Stimulated activated CD4-positive, alpha-beta T cell treated with anti-CD3 and anti-CD28 coated beads, Interleukin-2, amount 100 ng/mL, for 4 hours (primary cell): Measurements from ENCODE around the gene GPRC5C.
A peak's percentile ranks its signal among the peaks of the same experiment; 100 is the strongest.

Experiments
- DNase-seq: peaks from one replicate; pipeline ENCODE4 v3.0.0-alpha.2; 2020; ENCODE audit warnings: low read depth

Gene GPRC5C

GRCh38 chr17:74452841-74453661, 21.2 kb downstream of the GPRC5C start:
- no peak for DNase-seq

DNA sequence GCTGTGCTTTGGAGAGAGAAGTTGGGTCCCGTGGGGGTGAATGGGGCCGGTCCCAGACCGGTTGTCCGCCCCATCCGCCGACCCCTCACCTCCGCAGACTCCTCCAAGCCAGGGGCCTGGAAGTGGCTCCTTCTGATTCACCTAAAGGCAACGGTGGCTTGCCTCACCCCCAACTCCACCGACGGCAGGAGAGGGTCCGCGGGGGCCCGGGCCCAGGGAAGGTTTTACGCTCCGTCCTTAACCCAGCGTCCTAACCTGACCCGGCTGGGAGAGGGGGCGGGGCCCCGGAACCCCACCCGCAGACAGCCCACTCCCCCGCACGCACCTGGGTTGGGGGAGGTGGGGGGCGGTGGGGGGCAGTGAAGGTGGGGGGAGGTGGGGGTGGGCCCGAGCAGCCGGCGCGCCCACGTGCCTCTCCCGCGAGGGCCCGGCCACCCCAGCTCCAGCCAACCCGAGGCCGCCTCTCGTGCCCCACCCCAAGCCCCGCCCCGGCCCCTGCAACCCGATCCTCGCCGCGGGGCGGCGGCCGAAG, 21.8 kb downstream of the GPRC5C start:
- DNase-seq = peak; percentile 32

- no peak for DNase-seq
Measured at GRCh38 chr17:74454197-74455024, 22.5 kb downstream of the GPRC5C start.

DNA sequence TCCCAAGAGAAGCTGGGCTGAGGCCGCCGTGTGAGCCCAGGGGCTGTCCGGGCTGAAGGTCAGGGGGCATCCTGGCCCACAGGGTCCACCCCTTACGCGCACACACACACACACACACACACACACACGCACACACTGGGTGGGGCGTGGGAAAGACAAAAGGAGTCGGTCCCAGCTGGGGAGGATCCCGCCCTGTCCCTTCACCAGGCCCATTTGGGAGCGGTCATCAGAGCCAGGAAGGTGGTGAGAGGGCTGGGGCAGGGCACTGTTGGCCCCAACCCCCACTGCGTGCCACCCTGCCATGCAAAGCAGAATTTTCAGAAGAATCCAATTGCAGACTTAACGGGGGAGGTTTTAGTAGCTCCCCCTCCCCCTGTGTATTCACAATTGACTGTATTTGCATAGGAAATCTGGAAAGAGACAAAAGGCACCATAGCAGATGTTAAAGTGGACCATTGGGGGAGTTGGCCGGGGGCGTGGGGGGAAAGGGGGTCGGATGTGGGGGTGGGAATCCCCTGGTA, 23.2 kb downstream of the GPRC5C start:
- no peak for DNase-seq

DNA sequence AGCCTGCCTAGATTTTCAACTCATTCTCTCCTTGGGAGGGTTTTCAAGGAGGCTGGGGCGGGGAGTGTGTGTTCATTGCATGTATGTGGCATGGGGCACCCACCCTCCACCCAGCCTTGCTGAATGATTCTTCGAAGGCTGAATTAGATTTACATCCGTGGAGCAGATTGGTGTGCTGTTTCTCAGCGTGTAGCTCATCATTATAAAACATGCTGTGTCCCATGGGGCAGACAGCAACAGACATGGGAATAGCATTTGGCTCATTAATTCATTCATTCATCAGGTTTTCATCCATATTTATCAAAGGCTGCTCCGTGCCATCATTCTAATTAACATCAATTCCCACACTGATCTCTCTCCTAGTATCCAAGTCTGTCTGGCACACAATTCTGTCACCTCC, 23.9 kb downstream of the GPRC5C start:
- DNase-seq = no peak

- DNase-seq = peak; percentile 57
Measured at GRCh38 chr17:74457146-74457819, 25.4 kb downstream of the GPRC5C start.

GRCh38 chr17:74457820-74458166, 25.9 kb downstream of the GPRC5C start:
- DNase-seq = no peak

- DNase-seq = no peak
Measured at GRCh38 chr17:74458835-74459234, 26.9 kb downstream of the GPRC5C start.

DNA sequence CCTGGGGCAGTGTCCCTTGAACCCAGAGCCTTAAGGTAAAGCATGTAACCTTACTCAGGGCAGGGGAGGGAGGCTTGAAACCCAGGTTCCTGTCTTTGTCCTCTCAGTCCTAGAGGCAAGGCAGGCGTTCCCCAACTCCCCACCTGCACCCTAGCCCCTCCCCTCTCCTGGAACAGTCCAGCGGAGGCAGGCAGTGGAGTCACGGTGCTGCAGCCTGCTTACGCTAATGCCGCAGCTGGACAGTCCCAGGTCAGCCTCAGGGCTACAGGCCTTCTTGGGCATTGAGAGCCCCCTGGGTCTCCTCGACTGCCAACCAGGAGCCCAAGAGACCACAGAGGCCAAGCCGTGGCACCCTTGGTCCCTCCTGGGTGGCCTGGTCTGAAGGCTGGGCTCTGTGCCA, 27.7 kb downstream of the GPRC5C start:
- no peak for DNase-seq

GRCh38 chr17:74460241-74460640, 28.4 kb downstream of the GPRC5C start:
- no peak for DNase-seq

DNA sequence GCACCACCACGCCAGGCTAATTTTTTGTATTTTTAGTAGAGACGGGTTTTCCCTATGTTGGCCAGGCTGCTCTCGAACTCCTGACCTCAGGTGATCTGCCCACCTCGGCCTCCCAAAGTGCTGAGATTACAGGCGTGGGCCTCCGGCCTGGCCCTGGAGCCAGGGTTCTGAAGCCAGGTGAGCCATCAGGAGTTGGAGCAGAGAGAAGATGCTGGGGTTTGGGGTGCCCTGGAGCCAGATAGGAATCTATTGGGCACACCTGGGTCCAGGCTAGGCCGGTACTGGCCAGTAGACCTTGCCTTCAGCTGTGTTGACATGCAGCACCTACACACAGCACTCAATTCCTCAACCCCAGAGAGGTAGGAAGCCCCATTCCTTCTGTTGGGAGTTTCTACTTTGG, 29.1 kb downstream of the GPRC5C start:
- no peak for DNase-seq

GRCh38 chr17:74461611-74462010, 29.7 kb downstream of the GPRC5C start:
- DNase-seq = no peak

GRCh38 chr17:74464730-74465377, 33.0 kb downstream of the GPRC5C start:
- DNase-seq = no peak

DNA sequence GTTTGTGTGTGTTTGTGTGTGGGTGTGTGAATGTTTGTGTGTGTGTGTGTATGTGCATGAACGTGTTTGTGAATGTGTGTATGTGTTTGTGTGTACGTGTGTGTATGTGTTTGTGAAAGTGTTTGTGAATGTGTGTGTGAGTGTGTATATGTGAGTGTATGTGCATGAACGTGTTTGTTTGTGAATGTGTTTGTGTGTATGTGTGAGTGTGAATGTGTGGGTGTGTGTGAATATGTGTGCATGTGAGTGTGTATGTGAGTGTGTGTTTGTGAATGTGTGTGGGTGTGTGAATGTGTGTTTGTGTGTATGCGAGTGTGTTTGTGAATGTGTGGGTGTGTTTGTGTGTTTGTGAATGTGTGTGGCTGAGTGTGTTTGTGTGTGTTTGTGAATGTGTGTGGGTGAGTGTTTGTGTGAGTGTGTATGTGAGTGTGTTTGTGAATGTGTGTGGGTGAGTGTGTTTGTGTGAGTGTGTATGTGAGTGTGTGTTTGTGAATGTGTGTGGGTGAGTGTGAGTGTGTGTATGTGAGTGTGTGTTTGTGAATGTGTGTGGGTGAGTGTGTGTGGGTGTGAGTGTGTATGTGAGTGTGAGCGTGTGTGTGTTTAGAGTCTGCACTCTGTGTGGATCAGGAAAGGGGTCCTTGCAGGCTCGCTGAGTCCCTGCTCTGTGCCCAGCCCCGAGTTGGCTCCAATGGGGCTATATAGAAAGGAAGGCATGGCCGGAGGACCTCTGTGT, 33.7 kb downstream of the GPRC5C start:
- DNase-seq = no peak

DNA sequence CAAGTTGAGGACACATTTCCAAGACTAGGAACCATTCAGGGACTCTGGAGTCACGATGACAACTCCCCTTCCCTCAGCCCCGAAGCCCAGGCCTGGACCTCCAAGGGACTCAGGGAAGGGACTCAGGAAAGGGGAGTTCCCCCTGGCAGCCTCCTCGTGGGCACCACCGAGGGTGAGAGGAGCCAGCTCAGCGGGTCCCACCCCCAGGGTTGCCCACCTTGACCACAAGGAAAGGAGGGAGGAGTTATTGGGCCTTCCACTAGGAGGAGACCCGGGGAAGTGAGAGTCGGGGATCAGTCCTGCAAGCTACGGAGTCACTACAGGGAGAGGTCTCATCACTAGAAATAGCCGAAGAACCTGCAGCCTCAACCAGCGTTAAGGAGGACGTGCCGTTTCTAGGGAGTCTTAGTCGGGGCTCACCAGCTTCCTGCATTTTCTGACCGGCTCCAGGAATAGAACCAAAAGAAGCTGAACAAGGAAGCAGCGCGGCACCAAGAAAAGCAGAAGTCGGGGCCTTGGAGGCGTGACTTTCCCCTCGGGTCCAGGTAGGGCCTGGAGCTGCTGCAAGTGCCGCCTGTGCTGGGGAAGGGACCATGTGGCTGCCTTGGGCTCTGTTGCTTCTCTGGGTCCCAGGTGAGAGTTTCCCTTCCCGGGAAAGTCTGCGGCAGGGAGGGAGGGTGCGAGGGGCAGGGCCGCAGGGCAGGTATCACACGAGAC, 34.4 kb downstream of the GPRC5C start, which contains the start of gene CD300A:
CD300A (plus strand) TSS at position 524 of the 717 bp plus-strand sequence; CDS start at position 594, 70 bp downstream.
- DNase-seq = no peak

GRCh38 chr17:74466828-74467184, 34.9 kb downstream of the GPRC5C start:
- DNase-seq = no peak

DNA sequence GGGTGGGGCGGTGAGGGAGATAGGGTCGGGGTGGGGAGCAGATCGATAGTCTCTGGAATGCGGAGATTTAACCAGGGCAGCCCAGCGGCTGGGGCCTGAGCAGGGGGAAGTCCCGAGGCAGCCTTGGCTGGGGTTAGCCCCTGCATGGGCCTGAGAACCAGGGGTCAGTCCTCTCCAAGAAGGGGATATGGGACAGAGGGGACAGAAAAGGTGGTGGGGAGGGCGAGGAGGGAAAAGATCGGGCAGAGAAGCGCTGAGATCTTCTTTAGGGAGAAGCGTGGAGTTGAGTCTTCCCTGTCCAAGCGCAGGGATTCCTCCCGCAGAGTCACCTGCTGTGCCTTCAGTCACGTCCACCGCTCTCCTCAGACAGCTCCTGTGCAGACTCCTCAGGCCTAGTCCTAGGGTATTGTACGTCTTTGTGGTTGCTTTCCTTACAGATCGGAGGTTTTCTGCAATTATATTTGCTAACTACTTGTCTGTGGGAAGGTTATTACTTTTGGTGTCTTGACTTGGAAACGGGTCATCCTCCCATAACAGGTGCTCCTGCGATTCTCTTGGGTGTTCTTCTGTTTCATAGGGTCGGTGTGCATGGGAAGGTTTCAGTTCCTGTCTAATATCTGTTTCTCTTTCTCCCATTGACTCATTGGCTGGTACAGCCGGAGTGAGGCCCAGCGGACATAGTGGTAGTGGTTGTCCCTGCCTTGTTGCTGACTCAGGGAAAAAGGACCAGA, 35.5 kb downstream of the GPRC5C start:
- no peak for DNase-seq

DNA sequence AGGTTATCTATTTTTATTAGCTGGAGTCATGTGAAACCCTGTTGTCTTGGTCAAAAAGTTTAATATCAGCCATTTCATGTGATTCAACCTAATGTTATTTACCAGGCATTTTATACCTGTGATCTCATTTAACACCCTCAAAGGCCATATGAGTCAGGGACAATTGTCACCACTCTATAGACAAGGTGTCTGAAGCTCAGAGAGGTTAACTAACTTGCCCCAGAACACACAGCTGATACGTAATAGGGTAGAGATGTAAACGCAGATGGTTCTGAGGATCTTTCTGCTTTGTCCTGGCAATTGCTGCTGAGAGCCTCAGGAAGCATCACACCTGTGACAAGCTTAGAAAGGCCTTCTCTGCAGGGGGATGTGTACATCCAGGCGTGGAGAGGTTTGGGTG, 39.5 kb downstream of the GPRC5C start:
- no peak for DNase-seq

DNA sequence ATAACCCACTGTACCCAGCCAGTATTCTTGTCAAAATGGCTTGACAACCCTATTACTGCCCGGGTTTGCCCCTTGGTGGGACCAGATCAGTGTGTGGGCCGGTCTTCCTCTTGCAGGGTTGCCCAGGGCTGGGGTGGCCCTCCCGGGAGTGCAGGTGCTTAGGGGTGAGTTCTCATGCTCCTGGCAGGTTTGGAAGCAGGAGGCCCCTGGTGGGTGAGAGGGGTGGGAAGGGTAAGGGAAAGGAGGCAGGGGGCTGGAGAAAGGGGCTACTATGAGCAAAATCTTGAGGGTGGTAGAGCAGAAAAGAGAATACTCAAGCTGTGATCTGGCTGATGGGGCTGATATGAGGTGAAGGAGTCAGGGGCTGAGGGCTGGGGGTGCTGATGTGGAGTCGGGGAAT, 41.0 kb downstream of the GPRC5C start:
- no peak for DNase-seq

- no peak for DNase-seq
Measured at GRCh38 chr17:74473294-74473693, 41.4 kb downstream of the GPRC5C start.
